Gastrocnemius medialis (tissue), 4 donors: ENCODE measurements around the gene DMAC2. TPM values are rescaled to one million over a fixed set of nuclear protein-coding genes. Genes with fewer than 3 reads are reported as not detected.
"Not testable (repeated sequence)": the region's sequence is repeated elsewhere in the genome, so short reads cannot be mapped to it uniquely, and the experiment has no call there.

ENCODE experiments used
- ATAC-seq, 2 donors: fragments of 150-250 bp; one replicate each; pipeline ENCODE4 v1.9.1; 2016
- DNase-seq, 2 donors: peaks; one replicate each; pipeline ENCODE4 v3.0.0-alpha.2; 2019
- H3K27ac ChIP-seq, 4 donors: fragments of 200-600 bp; sonication (generic); 1 replicate in 1 of 4; 2 replicates in 3 of 4; pipeline ENCODE4 v1.5.1; 2016 to 2018; ENCODE audit warnings: mild to moderate bottlenecking in 2 of 4, moderate library complexity in 1 of 4
- H3K27me3 ChIP-seq, 3 donors: fragments of 200-600 bp; sonication (generic) in 2 of 3; 1 replicate in 1 of 3; 2 replicates in 2 of 3; pipeline versions ENCODE4 v1.5.1 to v1.6.0; 2016 to 2019; ENCODE audit warnings: mild to moderate bottlenecking in 1 of 3, moderate library complexity in 1 of 3
- H3K36me3 ChIP-seq, 2 donors: fragments of 200-600 bp; sonication (generic) in 1 of 2; one replicate each; pipeline ENCODE4 v1.5.1; 2017 to 2018
- H3K4me1 ChIP-seq, 2 donors: fragments of 200-600 bp; sonication (generic) in 1 of 2; one replicate each; pipeline ENCODE4 v1.5.1; 2016 to 2017; ENCODE audit warnings: mild to moderate bottlenecking in 2 of 2
- H3K4me3 ChIP-seq, 4 donors: fragments of 200-600 bp; sonication (generic) in 3 of 4; 1 replicate in 1 of 4; 2 replicates in 3 of 4; pipeline ENCODE4 v1.5.1; 2016 to 2019; ENCODE audit warnings: mild to moderate bottlenecking in 2 of 4
- H3K9me3 ChIP-seq, 3 donors: fragments of 200-600 bp; sonication (generic) in 2 of 3; 1 replicate in 1 of 3; 2 replicates in 2 of 3; pipeline ENCODE4 v1.5.1; 2016 to 2019
- POLR2A ChIP-seq, 2 donors: fragments of 450-650 bp; IDR thresholded peaks; one replicate each; pipeline ENCODE4 v1.6.1; 2017; ENCODE audit warnings: antibody characterized with exemption in 2 of 2, mild to moderate bottlenecking in 2 of 2, moderate library complexity in 2 of 2
- in situ Hi-C, 4 donors: fragments of 200-750 bp; cut with MboI; loops; one replicate each; pipeline versions ENCODE4 v1.15.0 to v1.8.0; 2017; ENCODE audit warnings: low sequenced_read_pairs in 4 of 4
- intact Hi-C: fragments of 100-400 bp; cut with DNase I; formaldehyde crosslinking; loops from one replicate; pipeline ENCODE4 v1.15.1; 2023; ENCODE audit warnings: low total_unique reads
- total RNA-seq, 4 donors: library from RNA; depleted of rRNA; stranded (reverse); fragments of >200 nt; gene quantifications; one replicate each; pipeline versions ENCODE4 v1.1.0 to v1.2.3, GENCODE V29; 2016
- TF ChIP-seq, protein P1 (sequence below), 5 experiments: fragments of 450-650 bp in 3 of 5; fragments of 200-600 bp in 2 of 5; sonication (generic) in 2 of 5; IDR thresholded peaks in 4 of 5; conservative IDR thresholded peaks in 1 of 5; 1 replicate in 4 of 5; 2 replicates in 1 of 5; pipeline ENCODE4 v1.5.1; 2016 to 2019; ENCODE audit warnings: antibody characterized with exemption in 5 of 5, mild to moderate bottlenecking in 3 of 5, moderate library complexity in 3 of 5

DMAC2 gene
- total RNA-seq, 4 donors from 2014 or later = 41.0 to 61.0 (median 49.8) TPM

- intact Hi-C loops = loop anchor here (2.0 to 5.0 kb wide), 3 partner anchors 113 to 686 kb away; partner anchors contain the start of genes ACTMAP, HNRNPUL1 and SNRPA
- H3K9me3 ChIP-seq = no peaks in the 10 kb centered on the region
- no peak for ATAC-seq
Observed at GRCh38 chr19:41437944-41438574, 1.7 kb downstream of the DMAC2 start.

GRCh38 chr19:41436674-41436951 is 3.1 kb downstream of the DMAC2 start:
- ATAC-seq = no peak
- DNase-seq = no peak
- Histone ChIP-seq H3K4me1 (peaks cover 16 to 26% of the 10 kb centered on the region in 2 donors), H3K9me3 (no peaks in the 10 kb centered on the region), H3K27me3 (no peaks in the 10 kb centered on the region), H3K27ac (no peak overlapping the region), H3K36me3 (peaks cover 0 to 30% of the 10 kb centered on the region in 2 donors), H3K4me3 (no peak overlapping the region)
- TF ChIP-seq POLR2A (IDR thresholded peaks at IDR 0.05) = no peak
- TF ChIP-seq, protein P1, sequence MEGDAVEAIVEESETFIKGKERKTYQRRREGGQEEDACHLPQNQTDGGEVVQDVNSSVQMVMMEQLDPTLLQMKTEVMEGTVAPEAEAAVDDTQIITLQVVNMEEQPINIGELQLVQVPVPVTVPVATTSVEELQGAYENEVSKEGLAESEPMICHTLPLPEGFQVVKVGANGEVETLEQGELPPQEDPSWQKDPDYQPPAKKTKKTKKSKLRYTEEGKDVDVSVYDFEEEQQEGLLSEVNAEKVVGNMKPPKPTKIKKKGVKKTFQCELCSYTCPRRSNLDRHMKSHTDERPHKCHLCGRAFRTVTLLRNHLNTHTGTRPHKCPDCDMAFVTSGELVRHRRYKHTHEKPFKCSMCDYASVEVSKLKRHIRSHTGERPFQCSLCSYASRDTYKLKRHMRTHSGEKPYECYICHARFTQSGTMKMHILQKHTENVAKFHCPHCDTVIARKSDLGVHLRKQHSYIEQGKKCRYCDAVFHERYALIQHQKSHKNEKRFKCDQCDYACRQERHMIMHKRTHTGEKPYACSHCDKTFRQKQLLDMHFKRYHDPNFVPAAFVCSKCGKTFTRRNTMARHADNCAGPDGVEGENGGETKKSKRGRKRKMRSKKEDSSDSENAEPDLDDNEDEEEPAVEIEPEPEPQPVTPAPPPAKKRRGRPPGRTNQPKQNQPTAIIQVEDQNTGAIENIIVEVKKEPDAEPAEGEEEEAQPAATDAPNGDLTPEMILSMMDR (IDR thresholded peaks at IDR 0.05 in 4 of 5, conservative IDR thresholded peaks at IDR 0.05 in 1 of 5) = no peak
- intact Hi-C loops (loop anchor here (5.0 kb wide), 2 partner anchors 174 to 684 kb away; partner anchors contain the start of genes ACTMAP, HNRNPUL1 and SNRPA), in situ Hi-C loops (no loop called here)

More at GRCh38 chr19:41437944-41438574, 1.7 kb downstream of the DMAC2 start:
- H3K4me3 ChIP-seq = no peak overlapping the region
- H3K27ac ChIP-seq = no peak overlapping the region
- no peaks in the 10 kb centered on the region for H3K27me3 ChIP-seq
- DNase-seq = no peak
- H3K36me3 ChIP-seq = peaks cover 0 to 26% of the 10 kb centered on the region in 2 donors
- TF ChIP-seq, protein P1 (IDR thresholded peaks at IDR 0.05 in 4 of 5, conservative IDR thresholded peaks at IDR 0.05 in 1 of 5) = no peak
- TF ChIP-seq POLR2A (IDR thresholded peaks at IDR 0.05) = no peak
- in situ Hi-C loops = no loop called here
- peaks cover 9 to 13% of the 10 kb centered on the region in 2 donors for H3K4me1 ChIP-seq

DNA sequence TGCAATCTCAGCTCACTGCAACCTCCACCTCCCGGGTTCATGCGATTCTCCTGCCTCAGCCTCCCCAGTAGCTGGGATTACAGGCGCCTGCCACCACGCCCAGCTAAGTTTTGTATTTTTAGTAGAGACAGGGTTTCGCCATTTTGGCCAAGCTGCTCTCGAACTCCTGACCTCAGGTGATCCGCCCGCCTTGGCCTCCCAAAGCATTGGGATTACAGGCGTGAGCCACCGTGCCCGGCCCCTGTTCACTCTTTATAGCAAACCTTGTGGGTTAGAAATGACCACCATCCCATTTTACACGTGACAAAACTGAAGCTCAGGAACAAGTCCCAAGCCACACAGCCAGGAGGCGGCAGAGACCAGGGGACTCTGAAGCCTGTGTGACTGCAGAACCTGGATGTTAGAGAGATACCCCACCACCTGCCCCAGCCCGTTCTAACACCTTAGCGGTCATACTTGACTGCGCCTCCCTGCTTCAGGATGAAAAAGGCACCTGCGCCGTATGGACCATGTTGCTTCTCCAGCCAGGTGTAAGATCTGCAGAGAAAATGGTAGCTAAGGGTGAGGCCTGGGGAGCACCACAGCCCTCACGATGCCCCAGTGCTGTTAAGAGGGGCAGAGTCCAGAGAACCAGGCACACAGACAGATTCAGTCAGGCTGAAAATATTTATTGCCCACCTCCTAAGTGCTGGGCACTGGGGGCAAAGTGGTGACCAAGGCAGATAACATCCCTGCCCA is 3.6 kb downstream of the DMAC2 start:
- H3K9me3 ChIP-seq = no peaks in the 10 kb centered on the region
- H3K36me3 ChIP-seq = peaks cover 0 to 30% of the 10 kb centered on the region in 2 donors
- DNase-seq (no peak), ATAC-seq (no peak)
- H3K4me3 ChIP-seq = no peak overlapping the region
- H3K4me1 ChIP-seq = peaks cover 21 to 31% of the 10 kb centered on the region in 2 donors
- in situ Hi-C loops (no loop called here), intact Hi-C loops (loop anchor here (5.0 kb wide), 2 partner anchors 174 to 684 kb away; partner anchors contain the start of genes ACTMAP, HNRNPUL1 and SNRPA)
- H3K27ac ChIP-seq = no peak overlapping the region
- TF ChIP-seq, protein P1 (IDR thresholded peaks at IDR 0.05 in 4 of 5, conservative IDR thresholded peaks at IDR 0.05 in 1 of 5) = no peak
- no peak for TF ChIP-seq POLR2A (IDR thresholded peaks at IDR 0.05)
- H3K27me3 ChIP-seq = no peaks in the 10 kb centered on the region

DNA sequence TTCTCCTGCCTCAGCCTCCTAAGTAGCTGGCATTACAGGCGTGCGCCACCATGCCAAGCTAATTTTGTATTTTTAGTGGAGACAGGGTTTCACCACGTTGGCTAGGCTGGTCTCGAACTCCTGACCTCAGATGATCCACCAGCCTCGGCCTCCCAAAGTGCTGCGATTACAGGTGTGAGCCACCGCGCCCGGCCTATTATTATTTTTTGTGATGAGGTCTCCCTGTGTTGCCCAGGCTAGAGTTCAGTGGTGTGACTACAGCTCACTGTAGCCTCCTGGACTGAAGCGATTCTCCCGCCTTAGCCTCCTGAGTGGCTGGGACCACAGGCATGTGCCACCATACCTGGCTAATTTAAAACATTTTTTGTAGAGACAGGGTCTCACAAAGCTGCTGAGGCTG is 4.3 kb downstream of the DMAC2 start:
- H3K4me3 ChIP-seq, ATAC-seq, H3K9me3 ChIP-seq, DNase-seq, in situ Hi-C loops, H3K27ac ChIP-seq, H3K27me3 ChIP-seq: not testable (repeated sequence)
- intact Hi-C loops = loop anchor here (5.0 kb wide), 2 partner anchors 173 to 683 kb away; partner anchors contain the start of genes ACTMAP, HNRNPUL1 and SNRPA
- Histone ChIP-seq H3K4me1 (peaks cover 23 to 32% of the 10 kb centered on the region in 2 donors), H3K36me3 (peaks cover 0 to 30% of the 10 kb centered on the region in 2 donors)

DNA sequence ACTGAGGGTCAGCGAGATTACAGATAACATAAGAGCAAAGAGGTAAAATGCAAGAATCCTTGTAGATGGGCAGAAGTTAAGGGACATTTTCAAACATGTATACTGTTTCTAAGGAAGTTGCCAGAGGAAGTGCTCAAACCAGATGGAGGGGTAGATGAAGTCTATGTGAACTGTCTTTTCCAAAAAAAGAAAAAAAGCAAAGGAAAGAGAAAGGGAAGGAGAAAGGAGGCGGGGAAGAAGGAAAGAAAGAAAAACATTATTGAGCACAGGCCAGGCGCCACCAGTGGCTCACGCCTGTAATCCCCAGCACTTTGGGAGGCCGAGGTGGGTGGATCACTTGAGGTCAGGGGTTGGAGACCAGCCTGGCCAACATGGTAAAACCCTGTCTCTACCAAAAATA is 5.3 kb downstream of the DMAC2 start:
- no peaks in the 10 kb centered on the region for H3K27me3 ChIP-seq
- in situ Hi-C loops (no loop called here), intact Hi-C loops (no loop called here)
- H3K4me3 ChIP-seq = no peak overlapping the region
- H3K9me3 ChIP-seq = no peaks in the 10 kb centered on the region
- peaks cover 0 to 30% of the 10 kb centered on the region in 2 donors for H3K36me3 ChIP-seq
- H3K4me1 ChIP-seq = peaks cover 23 to 31% of the 10 kb centered on the region in 2 donors
- no peak for ATAC-seq
- TF ChIP-seq, protein P1 (IDR thresholded peaks at IDR 0.05 in 4 of 5, conservative IDR thresholded peaks at IDR 0.05 in 1 of 5) = no peak
- no peak for TF ChIP-seq POLR2A (IDR thresholded peaks at IDR 0.05)
- H3K27ac ChIP-seq = no peak overlapping the region
- DNase-seq = no peak
